ENCODE measurements around the gene NTM. TPM values are rescaled to one million over a fixed set of nuclear protein-coding genes. Genes with fewer than 3 reads are reported as not detected.

NTM gene
- total RNA-seq, 1 experiment from 2014 or later = 16.4 TPM

DNA sequence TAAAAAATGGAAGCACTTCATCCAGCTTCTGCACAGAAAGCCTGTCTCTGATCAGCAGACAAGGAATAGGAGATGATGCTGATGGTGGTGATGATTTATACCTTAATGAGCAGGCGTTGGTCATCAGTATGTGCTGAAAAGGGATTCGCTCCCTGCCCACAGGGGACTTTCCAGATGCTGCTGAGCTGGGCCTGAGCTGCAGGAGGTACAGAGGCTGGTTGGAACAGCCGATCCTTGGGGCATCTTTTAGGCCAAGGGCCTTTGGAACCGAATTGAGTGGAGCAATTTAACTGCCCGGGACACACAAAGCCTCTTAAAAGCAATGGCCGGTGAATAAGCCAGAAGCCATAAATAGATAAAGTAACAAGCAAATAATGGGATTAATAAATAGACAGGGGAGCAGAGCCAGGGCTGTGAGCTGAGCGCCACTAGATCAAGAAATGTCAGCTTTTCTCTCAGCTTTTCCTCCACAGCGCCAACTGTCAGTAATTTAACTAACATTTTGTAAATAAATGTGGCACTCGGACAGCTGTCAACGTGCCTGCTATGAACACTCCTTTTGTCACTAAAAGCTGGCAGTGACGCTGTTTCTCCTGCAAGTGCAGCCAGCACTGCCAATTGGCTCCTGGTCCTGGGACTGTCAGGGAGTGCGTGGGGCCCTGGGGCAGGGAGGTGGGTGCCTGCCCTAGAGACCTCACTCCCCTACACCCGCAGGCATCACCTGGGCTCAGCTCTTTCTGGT, 562.3 kb downstream of the NTM start:
- CTCF ChIA-PET = interaction anchor here (1.0 to 2.2 kb wide), 5 partner anchors 9 to 238 kb away, joined by 3 to 7 read pairs (median 4); no protein-coding TSS in a partner anchor
- POLR2A ChIA-PET = no interaction called here
- DNase-seq (ENCODE audit: low spot score) (no peak), ATAC-seq (no peak)
- Mint-ChIP-seq H3K27me3 (ENCODE audit: low read depth) (no peaks in the 10 kb centered on the region), H3K4me3 (no peak overlapping the region), H3K9me3 (no peaks in the 10 kb centered on the region), H3K4me1 (peaks cover 8% of the 10 kb centered on the region), H3K36me3 (no peaks in the 10 kb centered on the region), H3K27ac (no peak overlapping the region)
- TF ChIP-seq, protein P1, sequence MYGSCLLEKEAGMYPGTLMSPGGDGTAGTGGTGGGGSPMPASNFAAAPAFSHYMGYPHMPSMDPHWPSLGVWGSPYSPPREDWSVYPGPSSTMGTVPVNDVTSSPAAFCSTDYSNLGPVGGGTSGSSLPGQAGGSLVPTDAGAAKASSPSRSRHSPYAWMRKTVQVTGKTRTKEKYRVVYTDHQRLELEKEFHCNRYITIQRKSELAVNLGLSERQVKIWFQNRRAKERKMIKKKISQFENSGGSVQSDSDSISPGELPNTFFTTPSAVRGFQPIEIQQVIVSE (CRISPR knock-in tag; IDR thresholded peaks at IDR 0.05; ENCODE audit: borderline replicate concordance) = no peak
- TF ChIP-seq, protein P2, sequence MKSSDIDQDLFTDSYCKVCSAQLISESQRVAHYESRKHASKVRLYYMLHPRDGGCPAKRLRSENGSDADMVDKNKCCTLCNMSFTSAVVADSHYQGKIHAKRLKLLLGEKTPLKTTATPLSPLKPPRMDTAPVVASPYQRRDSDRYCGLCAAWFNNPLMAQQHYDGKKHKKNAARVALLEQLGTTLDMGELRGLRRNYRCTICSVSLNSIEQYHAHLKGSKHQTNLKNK (CRISPR knock-in tag; IDR thresholded peaks at IDR 0.05) = no peak
- TF ChIP-seq, protein P3, sequence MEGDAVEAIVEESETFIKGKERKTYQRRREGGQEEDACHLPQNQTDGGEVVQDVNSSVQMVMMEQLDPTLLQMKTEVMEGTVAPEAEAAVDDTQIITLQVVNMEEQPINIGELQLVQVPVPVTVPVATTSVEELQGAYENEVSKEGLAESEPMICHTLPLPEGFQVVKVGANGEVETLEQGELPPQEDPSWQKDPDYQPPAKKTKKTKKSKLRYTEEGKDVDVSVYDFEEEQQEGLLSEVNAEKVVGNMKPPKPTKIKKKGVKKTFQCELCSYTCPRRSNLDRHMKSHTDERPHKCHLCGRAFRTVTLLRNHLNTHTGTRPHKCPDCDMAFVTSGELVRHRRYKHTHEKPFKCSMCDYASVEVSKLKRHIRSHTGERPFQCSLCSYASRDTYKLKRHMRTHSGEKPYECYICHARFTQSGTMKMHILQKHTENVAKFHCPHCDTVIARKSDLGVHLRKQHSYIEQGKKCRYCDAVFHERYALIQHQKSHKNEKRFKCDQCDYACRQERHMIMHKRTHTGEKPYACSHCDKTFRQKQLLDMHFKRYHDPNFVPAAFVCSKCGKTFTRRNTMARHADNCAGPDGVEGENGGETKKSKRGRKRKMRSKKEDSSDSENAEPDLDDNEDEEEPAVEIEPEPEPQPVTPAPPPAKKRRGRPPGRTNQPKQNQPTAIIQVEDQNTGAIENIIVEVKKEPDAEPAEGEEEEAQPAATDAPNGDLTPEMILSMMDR (IDR thresholded peaks at IDR 0.05) = no peak
- TF ChIP-seq SMAD3 (CRISPR knock-in tag; IDR thresholded peaks at IDR 0.05; ENCODE audit: borderline replicate concordance) = no peak
- TF ChIP-seq TP53 (CRISPR knock-in tag; IDR thresholded peaks at IDR 0.05) = no peak
- TF ChIP-seq TCF7 (CRISPR knock-in tag; IDR thresholded peaks at IDR 0.05; ENCODE audit: low read depth) = no peak
- no peak for TF ChIP-seq FOXK1 (CRISPR knock-in tag; IDR thresholded peaks at IDR 0.05)
- TF ChIP-seq, protein P4, sequence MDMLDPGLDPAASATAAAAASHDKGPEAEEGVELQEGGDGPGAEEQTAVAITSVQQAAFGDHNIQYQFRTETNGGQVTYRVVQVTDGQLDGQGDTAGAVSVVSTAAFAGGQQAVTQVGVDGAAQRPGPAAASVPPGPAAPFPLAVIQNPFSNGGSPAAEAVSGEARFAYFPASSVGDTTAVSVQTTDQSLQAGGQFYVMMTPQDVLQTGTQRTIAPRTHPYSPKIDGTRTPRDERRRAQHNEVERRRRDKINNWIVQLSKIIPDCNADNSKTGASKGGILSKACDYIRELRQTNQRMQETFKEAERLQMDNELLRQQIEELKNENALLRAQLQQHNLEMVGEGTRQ (CRISPR knock-in tag; IDR thresholded peaks at IDR 0.05) = no peak
- no peak for TF ChIP-seq SOX15 (CRISPR knock-in tag; IDR thresholded peaks at IDR 0.05)

DNA sequence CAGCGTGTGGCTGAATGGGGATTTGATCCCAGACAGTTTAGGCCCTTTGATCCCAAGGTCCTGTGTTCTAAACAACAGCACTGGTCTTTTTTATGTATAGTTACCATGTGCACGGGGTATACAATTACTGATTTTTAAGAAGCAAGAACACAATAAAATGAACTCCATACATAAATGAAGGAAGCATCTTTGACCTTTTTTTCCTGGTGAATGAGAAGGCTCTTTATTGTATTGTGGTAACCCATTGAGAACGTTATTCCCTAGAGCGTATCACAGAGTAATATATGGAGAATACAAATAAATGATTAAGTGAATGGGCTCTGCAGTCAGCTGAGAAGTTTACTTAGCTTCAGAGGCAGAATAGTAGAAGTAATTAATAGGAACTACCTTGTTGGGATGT, 563.6 kb downstream of the NTM start:
- DNase-seq (ENCODE audit: low spot score) (no peak), ATAC-seq (no peak)
- no peaks in the 10 kb centered on the region for H3K27me3 Mint-ChIP-seq (ENCODE audit: low read depth)
- ChIA-PET POLR2A (no interaction called here), CTCF (interaction anchor here (1.5 to 2.2 kb wide), 2 partner anchors 44 to 193 kb away, joined by 4 to 7 read pairs; no protein-coding TSS in a partner anchor)
- no peaks in the 10 kb centered on the region for H3K36me3 Mint-ChIP-seq
- H3K4me3 Mint-ChIP-seq = no peak overlapping the region
- no peak overlapping the region for H3K27ac Mint-ChIP-seq
- H3K9me3 Mint-ChIP-seq = no peaks in the 10 kb centered on the region
- no peak for TF ChIP-seq SMAD3 (CRISPR knock-in tag; IDR thresholded peaks at IDR 0.05; ENCODE audit: borderline replicate concordance)
- no peak for TF ChIP-seq ZBTB21 (CRISPR knock-in tag; IDR thresholded peaks at IDR 0.05; ENCODE audit: borderline replicate concordance)
- TF ChIP-seq ZNF263 (CRISPR knock-in tag; IDR thresholded peaks at IDR 0.05; ENCODE audit: low read depth) = no peak
- TF ChIP-seq, protein P5, sequence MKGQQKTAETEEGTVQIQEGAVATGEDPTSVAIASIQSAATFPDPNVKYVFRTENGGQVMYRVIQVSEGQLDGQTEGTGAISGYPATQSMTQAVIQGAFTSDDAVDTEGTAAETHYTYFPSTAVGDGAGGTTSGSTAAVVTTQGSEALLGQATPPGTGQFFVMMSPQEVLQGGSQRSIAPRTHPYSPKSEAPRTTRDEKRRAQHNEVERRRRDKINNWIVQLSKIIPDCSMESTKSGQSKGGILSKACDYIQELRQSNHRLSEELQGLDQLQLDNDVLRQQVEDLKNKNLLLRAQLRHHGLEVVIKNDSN (CRISPR knock-in tag; IDR thresholded peaks at IDR 0.05) = no peak
- TF ChIP-seq, protein P1 (CRISPR knock-in tag; IDR thresholded peaks at IDR 0.05; ENCODE audit: borderline replicate concordance) = no peak
- TF ChIP-seq KAT7 (CRISPR knock-in tag; IDR thresholded peaks at IDR 0.05; ENCODE audit: borderline replicate concordance) = no peak
- no peak for TF ChIP-seq CBFB (CRISPR knock-in tag; IDR thresholded peaks at IDR 0.05; ENCODE audit: low read depth)
- no peak for TF ChIP-seq GABPB1 (CRISPR knock-in tag; IDR thresholded peaks at IDR 0.05)
- TF ChIP-seq, protein P6, sequence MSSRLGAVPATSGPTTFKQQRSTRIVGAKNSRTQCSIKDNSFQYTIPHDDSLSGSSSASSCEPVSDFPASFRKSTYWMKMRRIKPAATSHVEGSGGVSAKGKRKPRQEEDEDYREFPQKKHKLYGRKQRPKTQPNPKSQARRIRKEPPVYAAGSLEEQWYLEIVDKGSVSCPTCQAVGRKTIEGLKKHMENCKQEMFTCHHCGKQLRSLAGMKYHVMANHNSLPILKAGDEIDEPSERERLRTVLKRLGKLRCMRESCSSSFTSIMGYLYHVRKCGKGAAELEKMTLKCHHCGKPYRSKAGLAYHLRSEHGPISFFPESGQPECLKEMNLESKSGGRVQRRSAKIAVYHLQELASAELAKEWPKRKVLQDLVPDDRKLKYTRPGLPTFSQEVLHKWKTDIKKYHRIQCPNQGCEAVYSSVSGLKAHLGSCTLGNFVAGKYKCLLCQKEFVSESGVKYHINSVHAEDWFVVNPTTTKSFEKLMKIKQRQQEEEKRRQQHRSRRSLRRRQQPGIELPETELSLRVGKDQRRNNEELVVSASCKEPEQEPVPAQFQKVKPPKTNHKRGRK (CRISPR knock-in tag; IDR thresholded peaks at IDR 0.05; ENCODE audit: borderline replicate concordance) = no peak
- H3K4me1 Mint-ChIP-seq = peaks cover 9% of the 10 kb centered on the region
